ENCODE data around the gene POLE3. TPM values are rescaled to one million over a fixed set of nuclear protein-coding genes. Genes with fewer than 3 reads are reported as not detected.

Gene POLE3
- total RNA-seq: 44.5 and 52.6 TPM in 2 replicates

GRCh38 chr9:113410207-113410864, at the start of gene POLE3, which contains the start of gene C9orf43:
TSS of gene POLE3 (minus strand) at chr9:113410675. CDS start at chr9:113410293, 382 bp downstream.
TSS of gene C9orf43 (plus strand) at chr9:113410747. CDS start at chr9:113413494, 2,747 bp downstream.

DNA sequence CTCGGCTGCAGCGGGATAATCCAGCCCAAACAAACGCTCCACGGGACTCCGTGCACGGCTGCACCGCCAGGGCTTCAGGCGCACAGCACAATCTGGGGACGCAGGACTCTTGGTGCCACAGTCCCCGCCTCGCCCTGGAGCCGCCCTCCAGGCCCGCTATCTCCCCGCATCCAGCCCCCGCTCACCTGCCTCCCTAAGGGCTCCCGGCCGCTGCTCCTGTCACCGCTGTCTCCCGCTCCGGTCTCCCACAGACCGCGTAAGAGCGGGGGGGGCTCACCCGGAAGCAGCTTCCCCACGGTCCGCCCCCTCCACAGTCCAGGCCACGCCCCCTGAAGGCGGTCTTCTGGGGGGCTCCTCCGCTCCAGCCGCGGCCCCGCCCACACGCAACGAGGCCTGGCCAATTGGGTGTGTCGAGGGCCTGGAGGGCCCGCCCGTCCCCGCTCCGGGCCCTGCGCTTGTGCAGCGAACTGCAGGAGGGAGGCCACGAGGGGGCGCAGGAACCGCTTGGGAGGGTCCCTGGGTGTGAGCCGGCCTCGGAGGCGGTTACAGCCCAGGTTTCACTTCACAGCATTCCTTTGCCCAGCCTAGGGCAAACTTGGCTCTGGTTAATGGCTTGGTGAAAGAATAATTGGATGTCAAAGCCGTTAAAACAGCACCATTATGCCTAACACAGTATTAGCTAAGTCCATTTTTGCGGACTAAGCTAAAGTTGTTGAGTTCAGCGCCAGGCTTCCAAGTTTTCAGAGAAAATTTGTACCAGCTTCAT, 9.3 kb downstream of the POLE3 start, which contains the start of gene ALAD:
ALAD (minus strand) TSS at position 258 of the 766 bp plus-strand sequence. CDS start 7,725 bp downstream, outside the sequence.

GRCh38 chr9:113376634-113377567, 33.6 kb downstream of the POLE3 start, which contains the start of gene HDHD3:
TSS of gene HDHD3 (minus strand) at chr9:113376986. CDS start at chr9:113374354, 2,632 bp downstream.

Other genes with a start within 250 kb of the POLE3 start
- gene FKBP15, start 189.4 kb downstream of the POLE3 start, total RNA-seq: 22.0 and 26.4 TPM in 2 replicates
- gene SLC31A1, start 189.1 kb downstream of the POLE3 start, total RNA-seq: 19.1 and 22.1 TPM in 2 replicates
- gene CDC26, start 135.1 kb downstream of the POLE3 start, total RNA-seq: 24.8 and 27.9 TPM in 2 replicates
- gene PRPF4, start 135.0 kb downstream of the POLE3 start, total RNA-seq: 26.5 and 41.4 TPM in 2 replicates
- gene RNF183, start 107.3 kb downstream of the POLE3 start, total RNA-seq: under 0.01 TPM in 1 of 2 replicates, not detected in the other
- gene WDR31, start 70.4 kb downstream of the POLE3 start, total RNA-seq: 0.73 and 0.98 TPM in 2 replicates
- not detected in 2 replicates for gene BSPRY, start 61.1 kb downstream of the POLE3 start, total RNA-seq
- gene HDHD3, start 33.7 kb downstream of the POLE3 start, total RNA-seq: 4.3 and 7.3 TPM in 2 replicates
- 13.5 and 16.2 TPM in 2 replicates for gene ALAD, start 9.4 kb downstream of the POLE3 start, total RNA-seq
- gene C9orf43, start 72 bp upstream of the POLE3 start, total RNA-seq: 0.20 TPM in 1 of 2 replicates, not detected in the other
- 13.2 and 17.6 TPM in 2 replicates for gene RGS3, start 53.1 kb upstream of the POLE3 start, total RNA-seq

All from subcutaneous preadipocyte (primary cell).